Esophagus (tissue), 2 donors: ENCODE measurements around the gene COX15. TPM values are rescaled to one million over a fixed set of nuclear protein-coding genes. Genes with fewer than 3 reads are reported as not detected.
"Not testable (repeated sequence)": the region's sequence is repeated elsewhere in the genome, so short reads cannot be mapped to it uniquely, and the experiment has no call there.

Source experiments
- H3K27ac ChIP-seq, 2 donors: one replicate each; pipeline ENCODE4 v1.5.1; 2013; ENCODE audit warnings: low read depth in 2 of 2, mild to moderate bottlenecking in 2 of 2, inconsistent platforms in 1 of 2, low read length in 1 of 2, moderate library complexity in 1 of 2
- H3K27me3 ChIP-seq, 2 donors: one replicate each; pipeline ENCODE4 v1.6.1; 2013; ENCODE audit warnings: low read length in 2 of 2, control low read depth in 1 of 2, mild to moderate bottlenecking in 1 of 2; ENCODE audit not compliant: insufficient read depth in 2 of 2, control insufficient read depth in 1 of 2
- H3K36me3 ChIP-seq, 2 donors: one replicate each; pipeline ENCODE4 v1.6.1; 2013; ENCODE audit warnings: low read length in 1 of 2; ENCODE audit not compliant: control insufficient read depth in 2 of 2, insufficient read depth in 2 of 2
- H3K4me1 ChIP-seq, 2 donors: one replicate each; pipeline ENCODE4 v1.6.1; 2013; ENCODE audit warnings: low read length in 1 of 2; ENCODE audit not compliant: control insufficient read depth in 2 of 2, insufficient read depth in 2 of 2
- H3K4me3 ChIP-seq, 2 donors: one replicate each; pipeline ENCODE4 v1.5.1; 2013; ENCODE audit warnings: low read length in 2 of 2, mild to moderate bottlenecking in 2 of 2, low read depth in 1 of 2, moderate library complexity in 1 of 2
- H3K9me3 ChIP-seq, 2 donors: one replicate each; pipeline ENCODE4 v1.6.1; 2013; ENCODE audit warnings: mild to moderate bottlenecking in 2 of 2, low read depth in 1 of 2, low read length in 1 of 2, moderate library complexity in 1 of 2; ENCODE audit not compliant: control insufficient read depth in 2 of 2, insufficient read depth in 1 of 2
- WGBS, 2 donors: extraction: QIAGEN DNeasy Blood & Tissue Kit; methylation state at CpG; one replicate each; pipeline ENCODE4 v1.1.7; 2013; 5-methylcytosine and 5-hydroxymethylcytosine counted together
- polyA plus RNA-seq, 2 donors: library from polyadenylated mRNA; stranded (reverse); fragments of 200-250 nt; gene quantifications; one replicate each; pipeline ENCODE4 v1.2.3, GENCODE V29; 2013
- donor health status: healthy with polysubstance abuse.
- donor health status: Bipolar disorder and iron deficiency.

COX15 gene
- polyA plus RNA-seq, 2 donors, result 11.9 to 12.3 TPM

GRCh38 chr10:99742701-99743100 is 10.8 kb upstream of the COX15 start:
- Histone ChIP-seq H3K27me3 (no peaks in the 10 kb centered on the region), H3K36me3 (peaks cover 8% of the 10 kb centered on the region in 2 donors), H3K27ac (no peak overlapping the region), H3K4me1 (no peaks in the 10 kb centered on the region), H3K4me3 (no peak overlapping the region), H3K9me3 (no peaks in the 10 kb centered on the region)
- WGBS, 2 donors, result 68 to 77% methylated on average over 2 of the region's 2 CpGs

DNA sequence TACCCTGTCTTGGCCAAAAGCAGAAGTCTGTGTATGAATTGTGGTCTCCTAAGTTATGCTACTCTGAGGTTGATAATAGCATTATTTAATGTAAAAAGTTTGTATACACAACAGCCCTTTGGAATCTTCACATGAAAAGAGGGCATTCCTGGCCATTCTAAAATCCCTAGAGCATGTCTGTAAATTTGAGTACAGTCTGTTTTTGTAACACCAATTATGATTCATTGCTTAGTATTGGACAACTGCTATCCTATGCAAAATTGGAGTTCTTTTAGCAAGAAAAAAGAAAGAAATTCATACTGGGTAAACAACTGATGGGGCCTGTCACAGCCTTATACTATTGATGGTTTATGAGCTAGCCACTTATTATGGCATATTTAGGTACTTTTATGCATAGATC is 10.3 kb upstream of the COX15 start:
- no peak overlapping the region for H3K27ac ChIP-seq
- no peak overlapping the region for H3K4me3 ChIP-seq
- no peaks in the 10 kb centered on the region for H3K4me1 ChIP-seq
- H3K36me3 ChIP-seq, result peaks cover 6 to 8% of the 10 kb centered on the region in 2 donors
- H3K27me3 ChIP-seq, result no peaks in the 10 kb centered on the region
- no peaks in the 10 kb centered on the region for H3K9me3 ChIP-seq

DNA sequence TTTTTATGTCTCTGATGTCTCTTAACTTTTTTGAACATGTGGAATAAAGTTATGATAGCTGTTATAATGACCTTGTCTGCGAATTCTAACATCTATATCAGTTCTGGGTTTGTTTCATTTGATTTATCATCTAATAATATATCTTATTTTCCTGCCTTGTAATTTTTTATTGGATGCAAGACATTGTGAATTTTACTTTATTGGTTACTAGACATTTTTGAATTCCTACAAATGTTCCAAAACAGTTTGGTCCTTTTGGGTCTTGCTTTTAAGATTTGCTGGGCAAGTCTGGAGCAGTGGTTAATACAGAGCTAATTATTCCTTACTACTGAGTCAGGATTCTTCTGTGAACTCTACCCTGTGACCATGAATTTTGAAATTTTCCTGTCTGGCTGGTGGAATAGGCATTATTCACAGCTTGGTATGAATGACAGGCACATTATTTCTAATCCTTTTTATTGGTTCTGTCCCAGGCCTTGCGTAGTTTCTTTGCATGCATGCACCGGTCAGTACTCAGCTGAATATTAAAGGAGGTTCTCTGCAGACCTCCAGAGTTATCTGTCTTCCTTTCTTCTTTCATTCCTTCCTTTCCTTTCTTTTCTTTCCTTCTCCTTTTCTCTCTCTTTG is 9.1 kb upstream of the COX15 start:
- no peaks in the 10 kb centered on the region for H3K27me3 ChIP-seq
- peaks cover 6 to 8% of the 10 kb centered on the region in 2 donors for H3K36me3 ChIP-seq
- WGBS, 2 donors, result 85 to 94% methylated on average over 3 of the region's 3 CpGs
- no peak overlapping the region for H3K4me3 ChIP-seq
- no peaks in the 10 kb centered on the region for H3K9me3 ChIP-seq
- no peaks in the 10 kb centered on the region for H3K4me1 ChIP-seq
- no peak overlapping the region for H3K27ac ChIP-seq

DNA sequence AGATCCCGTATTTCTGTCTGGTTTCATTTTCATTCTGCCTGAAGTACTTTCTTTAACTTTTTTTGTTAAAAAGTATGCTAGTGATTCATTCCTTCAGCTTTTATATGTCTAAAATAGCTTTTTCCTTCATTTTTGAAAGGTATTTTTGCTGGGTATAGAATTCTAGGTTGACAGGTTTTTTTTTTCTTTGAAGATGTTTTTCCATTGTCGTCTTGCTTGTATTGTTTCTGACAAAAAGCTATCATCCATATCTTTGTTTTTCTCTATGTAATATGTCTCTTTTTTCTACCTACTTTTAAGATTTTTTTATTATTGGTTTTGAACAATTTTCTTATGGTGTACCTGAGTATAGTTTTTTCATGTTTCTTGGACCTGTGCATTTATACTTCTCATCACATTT is 8.3 kb upstream of the COX15 start:
- Histone ChIP-seq H3K27ac (no peak overlapping the region), H3K36me3 (peaks cover 3 to 8% of the 10 kb centered on the region in 2 donors)
- WGBS, 2 donors, result 96 to 100% methylated on average over 2 of the region's 2 CpGs

GRCh38 chr10:99734111-99734510 is 2.2 kb upstream of the COX15 start:
- H3K4me1 ChIP-seq, H3K27me3 ChIP-seq, H3K27ac ChIP-seq, H3K9me3 ChIP-seq, H3K36me3 ChIP-seq, H3K4me3 ChIP-seq: not testable (repeated sequence)
- WGBS, 2 donors, result 97 to 100% methylated on average over 10 of the region's 10 CpGs

More for the DNA sequence above, 8.3 kb upstream of the COX15 start:
- no peak overlapping the region for H3K4me3 ChIP-seq
- no peaks in the 10 kb centered on the region for H3K9me3 ChIP-seq
- no peaks in the 10 kb centered on the region for H3K27me3 ChIP-seq
- H3K4me1 ChIP-seq, result no peaks in the 10 kb centered on the region

GRCh38 chr10:99733366-99733765 is 1.4 kb upstream of the COX15 start:
- Histone ChIP-seq H3K36me3 (no peaks in the 10 kb centered on the region), H3K4me3 (peak overlapping the region in 1 of 2 donors; percentile 99), H3K27ac (no peak overlapping the region), H3K4me1 (no peaks in the 10 kb centered on the region), H3K27me3 (no peaks in the 10 kb centered on the region), H3K9me3 (no peaks in the 10 kb centered on the region)
- 84 to 86% methylated on average over 8 of the region's 8 CpGs for WGBS, 2 donors

- H3K36me3 ChIP-seq, result no peaks in the 10 kb centered on the region
- no peaks in the 10 kb centered on the region for H3K4me1 ChIP-seq
- no peaks in the 10 kb centered on the region for H3K9me3 ChIP-seq
- H3K27ac ChIP-seq, result peak overlapping the region; percentile 93 to 99
- peak overlapping the region; percentile 87 to 99 for H3K4me3 ChIP-seq
- H3K27me3 ChIP-seq, result no peaks in the 10 kb centered on the region
- WGBS, 2 donors, result 5 to 6% methylated on average over 16 of the region's 16 CpGs
Observed at GRCh38 chr10:99731306-99732032, 458 bp downstream of the COX15 start.

GRCh38 chr10:99730026-99730425 is 1.9 kb downstream of the COX15 start:
- Histone ChIP-seq H3K27me3 (no peaks in the 10 kb centered on the region), H3K27ac (peak overlapping the region in 1 of 2 donors; percentile 12), H3K4me3 (no peak overlapping the region), H3K9me3 (no peaks in the 10 kb centered on the region), H3K36me3 (peaks cover 0 to 3% of the 10 kb centered on the region in 2 donors), H3K4me1 (no peaks in the 10 kb centered on the region)
- WGBS, 2 donors, result 74 to 83% methylated on average over 1 of the region's 1 CpG

- no peaks in the 10 kb centered on the region for H3K9me3 ChIP-seq
- WGBS, 2 donors, result 84 to 94% methylated on average over 2 of the region's 2 CpGs
- no peak overlapping the region for H3K4me3 ChIP-seq
- no peak overlapping the region for H3K27ac ChIP-seq
- no peaks in the 10 kb centered on the region for H3K27me3 ChIP-seq
- peaks cover 18 to 25% of the 10 kb centered on the region in 2 donors for H3K36me3 ChIP-seq
- no peaks in the 10 kb centered on the region for H3K4me1 ChIP-seq
Observed at GRCh38 chr10:99720387-99720786, 11.5 kb downstream of the COX15 start.

DNA sequence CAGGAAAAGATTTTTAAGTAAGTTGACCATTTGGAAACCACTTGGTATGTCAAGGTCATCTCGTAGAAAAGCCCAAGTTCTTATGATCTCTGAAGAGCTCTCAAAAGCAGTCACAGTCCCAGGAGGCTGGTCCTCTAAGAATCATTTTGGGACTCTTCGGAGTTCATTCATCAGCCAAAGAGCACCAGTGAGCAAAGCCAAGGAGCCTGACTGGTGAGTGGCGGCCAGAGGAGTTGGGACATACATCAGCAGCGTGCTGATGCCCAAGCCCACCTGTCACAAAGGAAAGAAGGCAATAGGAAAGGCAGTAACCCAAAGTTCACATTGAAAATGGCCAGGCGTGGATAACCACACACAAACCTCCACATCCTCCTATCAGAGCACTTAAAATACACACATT is 17.5 kb downstream of the COX15 start:
- H3K36me3 ChIP-seq, result peaks cover 14 to 23% of the 10 kb centered on the region in 2 donors
- H3K9me3 ChIP-seq, result no peaks in the 10 kb centered on the region
- H3K4me1 ChIP-seq, result no peaks in the 10 kb centered on the region
- 92% methylated on average over 5 of the region's 5 CpGs for WGBS, 2 donors
- no peaks in the 10 kb centered on the region for H3K27me3 ChIP-seq
- H3K4me3 ChIP-seq, result no peak overlapping the region
- no peak overlapping the region for H3K27ac ChIP-seq
